Stromal cell of bone marrow (primary cell): ENCODE measurements around the gene CDK14.

ENCODE experiments used
- DNase-seq: peaks from one replicate; pipeline ENCODE4 v3.0.0-alpha.2; 2012; ENCODE audit warnings: low read depth

Gene CDK14

DNA sequence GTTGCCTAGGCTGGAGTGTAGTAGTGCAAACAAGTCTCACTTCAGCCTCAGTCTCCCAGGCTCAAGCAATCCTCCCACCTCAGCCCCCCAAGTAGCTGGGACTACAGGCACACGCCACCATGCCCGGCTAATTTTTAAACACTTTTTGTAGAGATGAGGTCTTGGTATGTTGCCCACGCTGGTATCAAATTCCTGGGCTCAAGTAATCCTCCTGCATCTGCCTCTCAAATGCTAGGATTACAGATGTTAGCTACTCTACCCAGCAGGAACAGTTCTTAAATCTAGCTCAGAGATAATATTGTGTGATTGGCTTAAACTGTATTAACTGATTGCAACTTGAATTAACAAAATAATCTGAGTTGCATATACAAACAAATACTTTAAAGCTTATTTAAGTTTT lies 82.9 kb downstream of the CDK14 start:
- DNase-seq, result no peak

DNA sequence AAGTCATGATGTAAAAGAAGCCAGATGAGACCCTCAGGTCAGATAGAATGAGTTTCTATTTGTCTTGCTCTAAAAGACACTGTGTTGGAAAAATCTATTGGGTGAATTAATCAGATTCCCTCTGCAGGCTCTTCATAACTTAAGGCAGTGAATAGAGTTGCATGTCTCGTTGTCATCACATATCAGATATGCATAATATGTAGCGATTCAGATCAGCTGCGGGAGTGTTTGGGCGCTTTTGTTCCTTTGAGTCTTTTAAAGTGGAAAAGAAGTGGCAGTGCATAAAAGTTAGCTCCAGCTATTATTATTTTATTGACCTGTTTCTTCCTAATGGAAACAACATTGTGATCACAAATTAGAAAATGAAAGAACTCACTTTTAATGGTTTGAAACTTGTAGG lies 84.4 kb downstream of the CDK14 start:
- no peak for DNase-seq

DNA sequence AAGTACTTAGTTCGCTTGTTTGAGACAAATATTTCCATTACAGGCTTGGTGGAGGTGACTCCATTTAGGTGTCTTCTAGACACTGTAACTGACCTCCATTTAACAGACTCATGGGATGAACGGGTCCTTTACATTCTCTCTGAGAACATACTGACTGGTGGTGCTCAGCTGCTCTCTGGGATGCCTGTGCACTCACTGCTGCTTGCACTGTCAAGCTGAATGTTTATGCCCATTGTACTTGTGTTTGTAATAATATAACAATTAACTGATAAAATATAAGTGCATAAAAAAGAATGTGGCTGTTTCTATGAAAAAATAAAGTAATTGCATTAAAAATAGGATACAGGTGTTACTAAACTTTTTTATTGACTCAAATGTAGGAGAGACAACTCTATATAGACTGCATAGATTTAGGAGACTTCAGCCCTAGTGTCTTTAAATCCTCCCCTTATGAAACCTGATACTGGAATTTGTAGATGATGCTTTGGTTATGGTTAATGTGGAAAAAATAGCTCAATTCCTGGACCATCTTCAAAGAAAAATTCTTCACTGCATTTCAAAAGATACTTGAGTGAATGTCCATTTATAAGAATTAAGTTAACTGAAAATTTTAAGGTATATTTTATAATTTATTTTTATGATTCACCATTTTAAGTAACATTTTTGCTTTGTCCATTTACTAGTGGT lies 85.4 kb downstream of the CDK14 start:
- no peak for DNase-seq

DNA sequence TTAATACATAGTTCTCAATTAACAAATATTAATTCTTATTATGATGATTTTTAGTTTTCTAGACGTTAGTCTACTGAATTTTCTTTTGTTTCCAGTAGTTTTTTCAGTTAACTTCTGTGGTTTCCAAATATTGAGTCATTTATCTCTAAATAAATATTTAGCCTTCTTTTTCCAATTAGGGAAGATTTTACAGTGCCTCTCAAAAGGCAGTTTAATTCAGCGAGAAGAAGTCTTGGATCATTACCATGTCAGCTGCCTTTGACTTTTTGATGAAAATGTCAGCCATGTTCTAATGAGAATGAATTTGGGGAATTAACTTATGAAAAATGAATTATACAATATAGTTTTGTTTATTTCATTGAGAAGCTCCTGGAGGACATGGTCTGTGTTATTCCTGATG lies 90.0 kb downstream of the CDK14 start:
- DNase-seq, result no peak

DNA sequence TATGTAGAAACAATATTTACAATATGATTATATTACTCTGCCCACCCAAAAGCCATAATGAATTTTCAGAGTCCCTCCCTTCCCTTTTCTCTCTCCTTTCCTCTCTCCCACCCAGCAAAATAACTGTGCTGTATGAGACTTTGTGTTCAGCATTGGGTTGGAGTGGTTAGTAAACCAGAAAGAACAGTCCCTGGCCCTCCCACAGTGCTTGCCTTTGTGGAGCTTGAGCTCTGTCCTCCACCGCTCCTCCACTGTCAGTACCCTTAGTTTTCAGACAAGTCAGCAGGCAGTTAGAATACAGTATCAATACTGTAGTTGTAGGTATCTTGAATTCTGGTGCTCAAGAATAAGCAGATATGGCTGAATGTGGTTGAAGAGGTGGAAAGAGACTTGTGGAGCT lies 92.7 kb downstream of the CDK14 start:
- DNase-seq, result no peak

DNA sequence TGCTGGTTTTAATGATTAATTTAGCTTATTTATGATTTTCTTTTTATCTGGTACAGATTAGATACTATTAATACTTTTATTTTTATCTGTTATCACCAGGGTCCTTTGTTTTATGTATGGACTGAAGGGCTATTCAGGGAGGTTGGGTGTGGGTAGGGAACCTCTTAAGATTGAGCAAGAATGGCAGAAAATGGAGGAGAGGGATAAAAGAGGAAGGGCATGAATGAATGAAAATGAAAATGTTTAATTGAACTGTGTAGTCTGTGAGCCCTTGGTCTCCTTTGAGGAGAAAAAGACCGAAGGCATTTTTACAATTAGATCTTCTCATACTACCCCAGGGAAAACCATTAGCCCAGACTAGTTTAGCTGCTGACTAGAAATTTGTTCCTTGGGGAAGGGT lies 93.1 kb downstream of the CDK14 start:
- DNase-seq, result no peak

DNA sequence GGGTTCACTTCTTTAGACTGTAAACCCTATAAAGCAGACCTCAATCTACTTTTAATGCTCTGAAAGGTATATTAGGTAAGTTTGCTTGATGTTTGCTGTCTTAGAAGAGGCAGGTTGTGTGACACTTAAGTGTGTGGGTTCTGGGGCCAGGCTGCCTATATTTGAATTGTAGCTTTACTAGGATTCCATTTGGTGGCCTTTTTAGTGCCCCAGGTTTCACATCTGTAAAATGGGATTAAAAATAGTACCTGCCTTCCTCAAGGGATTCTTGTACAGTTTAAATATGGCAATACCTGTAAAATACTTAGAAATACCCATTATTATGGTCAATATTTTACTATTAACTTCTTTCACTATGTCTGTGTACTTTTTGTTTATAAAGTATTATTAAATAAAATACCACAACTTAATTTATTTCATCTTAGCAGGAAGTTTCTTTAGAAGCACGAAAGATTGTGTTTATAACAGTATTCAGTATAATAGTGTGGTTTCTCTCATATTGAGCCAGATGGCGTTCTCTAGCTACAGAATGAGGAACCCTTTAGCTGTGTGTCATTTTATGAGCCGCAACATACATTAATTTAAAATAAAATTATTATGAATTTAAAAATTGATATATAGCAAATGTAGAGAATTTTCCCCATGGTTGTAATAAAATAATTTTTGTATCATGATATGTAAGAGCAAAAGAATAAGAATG lies 94.2 kb downstream of the CDK14 start:
- DNase-seq, result no peak

DNA sequence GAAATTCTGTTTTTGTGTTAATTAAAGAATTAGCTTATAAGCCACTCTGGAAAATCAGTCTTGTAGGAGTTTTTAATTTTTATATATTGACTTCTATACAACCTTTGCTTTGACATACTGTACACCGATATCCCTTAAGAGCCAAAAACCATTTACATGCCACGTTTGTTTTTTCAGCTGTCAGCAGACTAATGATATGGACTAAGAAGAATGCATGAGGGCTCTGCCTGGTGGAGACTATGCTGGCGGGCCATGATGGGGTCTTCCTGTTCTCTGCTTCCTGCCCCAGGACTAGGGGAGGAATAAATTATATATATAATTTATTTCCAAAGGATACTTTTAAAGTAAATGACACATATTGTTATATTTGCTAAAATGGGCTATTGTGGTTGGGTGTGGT lies 96.3 kb downstream of the CDK14 start:
- DNase-seq, result no peak

DNA sequence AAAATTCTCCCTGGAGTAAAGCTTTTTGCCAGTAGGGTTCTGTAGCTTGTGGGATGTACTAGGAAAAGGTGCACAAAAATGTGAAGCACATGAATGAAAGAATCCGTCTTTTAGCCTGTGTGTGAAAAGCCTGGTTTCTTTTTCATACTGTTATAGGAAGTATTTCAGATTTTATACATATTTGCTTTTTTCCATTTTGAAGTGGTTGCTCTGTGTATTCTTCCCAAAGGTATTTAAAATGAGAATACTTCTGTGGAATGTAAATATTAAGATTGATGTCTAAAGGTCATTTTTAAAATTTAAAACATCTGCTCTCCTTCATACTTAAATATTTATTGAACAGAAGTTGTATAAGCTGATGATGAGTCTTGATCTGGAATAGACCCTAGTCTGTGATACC lies 96.8 kb downstream of the CDK14 start:
- no peak for DNase-seq

DNA sequence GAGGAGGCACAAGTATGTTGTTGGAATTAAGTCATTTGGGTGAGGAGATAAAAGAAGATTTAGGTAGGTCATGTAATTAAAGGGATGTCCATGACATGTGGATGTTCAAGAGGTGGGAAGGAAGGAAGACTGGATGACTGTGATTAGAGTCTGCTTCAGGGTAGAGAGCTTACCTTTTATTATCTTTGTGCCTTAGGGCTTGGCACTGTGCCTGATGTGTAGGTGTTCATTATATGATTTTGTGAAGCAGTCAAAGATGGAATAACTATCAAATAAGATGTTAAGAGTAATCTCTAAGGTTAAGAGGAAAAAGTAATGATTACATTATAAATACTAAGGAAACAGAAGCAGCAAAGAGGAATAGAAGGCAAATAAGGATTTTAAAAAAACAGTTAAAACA lies 97.8 kb downstream of the CDK14 start:
- no peak for DNase-seq

DNA sequence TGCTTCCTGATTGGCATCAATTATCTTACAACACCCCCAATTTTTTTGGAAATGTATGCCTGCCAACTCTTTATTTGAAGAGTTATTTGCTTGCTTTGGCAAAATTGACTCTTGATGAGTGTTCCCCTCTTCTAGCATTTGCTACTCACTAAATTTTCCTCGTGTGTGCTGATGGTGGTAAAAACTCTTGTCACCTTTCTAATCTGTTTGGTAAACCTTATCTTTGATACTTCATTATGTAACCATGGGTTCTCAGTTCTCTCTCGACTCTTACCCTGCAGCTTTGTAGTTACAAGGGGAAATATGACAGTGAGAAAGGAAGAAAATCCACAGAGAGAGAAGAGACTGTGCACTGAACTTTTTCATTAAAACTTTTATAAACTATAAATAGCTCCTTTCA lies 102.5 kb downstream of the CDK14 start:
- no peak for DNase-seq

DNA sequence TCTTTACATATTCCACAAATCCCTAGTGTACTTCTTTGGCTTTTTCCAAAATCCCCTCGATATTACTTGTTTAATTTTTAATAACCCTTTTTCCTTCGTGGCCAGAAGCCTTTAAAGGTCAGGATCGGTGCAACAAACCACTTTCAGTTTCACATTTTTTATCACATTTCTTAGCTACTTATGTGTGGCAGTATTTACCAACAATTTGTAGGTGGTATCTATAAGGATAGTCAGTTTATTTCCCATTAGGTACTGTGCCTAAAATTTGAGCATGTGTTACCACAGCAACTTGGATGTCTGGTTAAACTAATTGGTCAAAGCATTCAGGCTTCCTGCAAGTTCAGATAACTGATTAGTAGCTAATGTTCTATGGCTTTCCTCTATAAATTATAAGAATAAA lies 104.9 kb downstream of the CDK14 start:
- DNase-seq, result no peak

DNA sequence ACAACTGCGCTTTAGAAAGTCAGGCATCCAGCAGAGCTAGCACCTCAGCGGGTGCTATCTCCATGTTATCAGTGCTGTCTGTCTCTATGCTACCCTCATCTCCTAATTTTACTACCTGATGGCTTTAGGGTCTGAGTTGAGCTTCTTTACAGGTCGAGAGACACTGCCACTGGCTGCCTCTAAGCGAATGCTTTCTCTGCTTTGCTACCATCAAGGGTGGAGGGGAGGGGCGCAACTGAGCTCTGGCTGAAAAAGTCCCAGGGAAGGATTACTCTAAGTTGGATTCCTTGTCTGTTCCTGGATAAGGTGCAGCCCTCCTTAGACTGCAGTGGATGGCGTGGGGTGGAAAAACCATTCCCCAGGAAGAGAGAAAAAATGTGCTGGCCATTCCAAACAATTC lies 105.7 kb downstream of the CDK14 start:
- DNase-seq, result no peak

DNA sequence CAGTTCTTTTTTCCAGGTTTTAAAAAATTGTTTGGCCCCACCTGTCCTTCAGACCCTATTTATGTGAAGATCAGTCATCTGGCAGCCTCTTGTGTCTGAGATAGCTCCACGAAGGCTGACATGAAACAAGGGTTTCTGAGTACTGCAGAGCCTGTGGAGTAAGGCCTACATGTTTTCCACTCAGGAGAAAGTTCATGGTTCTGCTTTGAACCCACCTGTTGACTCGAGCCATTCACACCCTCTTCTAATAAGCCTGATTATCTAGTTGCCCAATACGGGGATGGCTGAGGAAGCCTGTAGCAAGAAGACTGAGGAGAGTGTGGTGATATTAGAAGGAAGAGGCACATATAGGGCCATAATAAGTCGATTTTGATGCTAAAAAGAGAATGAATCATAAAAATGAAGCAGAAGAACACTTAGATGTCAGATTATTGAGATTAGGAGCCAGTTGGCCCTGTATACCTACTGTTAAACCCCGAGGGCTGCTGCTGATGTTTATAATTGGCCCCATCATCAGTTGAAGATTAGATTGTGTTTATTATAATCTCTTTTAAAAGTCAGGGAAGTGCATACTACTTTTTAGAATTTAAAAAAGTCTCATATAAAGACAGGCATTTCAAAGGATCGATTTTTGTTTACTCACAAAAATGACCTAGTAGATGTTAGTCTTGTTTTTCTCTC lies 109.4 kb downstream of the CDK14 start:
- DNase-seq, result no peak

DNA sequence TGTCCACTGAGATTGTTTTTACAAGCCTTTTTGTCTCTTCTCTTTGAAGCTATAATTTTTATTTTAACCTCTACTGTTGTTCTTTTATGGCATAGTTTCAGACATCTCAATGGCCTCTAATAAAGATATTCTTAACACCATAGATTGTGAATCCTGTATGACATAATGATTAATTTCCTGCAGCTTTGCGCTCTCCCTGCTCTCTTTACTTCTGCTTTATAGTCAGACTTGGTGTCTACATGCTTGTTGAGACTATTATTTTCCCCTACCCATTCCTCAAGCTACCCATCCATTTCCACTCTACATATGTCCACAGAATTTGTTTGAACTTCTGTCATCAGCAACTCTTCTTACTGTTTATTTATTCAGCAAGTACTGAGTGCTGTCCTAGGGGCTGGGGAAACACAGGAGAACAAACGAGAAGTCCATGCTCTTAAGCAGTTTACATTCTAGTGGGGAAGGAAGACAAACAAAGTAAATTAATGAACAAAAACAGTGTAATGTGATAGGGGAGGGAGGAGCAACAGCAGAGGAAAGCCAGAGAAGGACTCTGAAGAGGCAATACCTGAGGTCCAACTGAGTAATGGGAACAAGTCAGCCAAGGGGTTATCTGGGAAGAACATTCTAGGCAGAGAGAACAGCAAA lies 110.1 kb downstream of the CDK14 start:
- no peak for DNase-seq

DNA sequence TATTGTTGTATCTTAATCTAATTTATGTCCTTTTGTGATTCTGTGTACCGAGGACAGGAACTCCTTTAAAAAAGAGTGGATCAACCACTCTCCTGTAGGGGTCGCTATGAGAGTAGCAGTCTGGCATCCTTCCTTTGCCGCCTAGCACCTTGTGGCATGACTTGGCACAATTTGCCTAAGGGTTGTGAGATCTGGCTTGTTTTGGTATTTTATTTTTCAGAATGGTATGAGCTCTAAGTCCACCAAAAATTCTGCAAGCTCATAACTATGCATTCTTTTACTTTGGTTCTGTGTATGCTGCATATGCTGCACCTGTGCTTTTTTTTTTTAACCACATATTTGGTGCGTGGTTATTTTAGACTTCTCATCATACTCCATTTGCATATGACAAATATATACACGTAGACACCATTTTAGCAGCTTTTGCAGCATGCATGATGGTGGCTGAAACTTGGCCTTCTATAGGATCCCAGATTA lies 112.8 kb downstream of the CDK14 start:
- no peak for DNase-seq

DNA sequence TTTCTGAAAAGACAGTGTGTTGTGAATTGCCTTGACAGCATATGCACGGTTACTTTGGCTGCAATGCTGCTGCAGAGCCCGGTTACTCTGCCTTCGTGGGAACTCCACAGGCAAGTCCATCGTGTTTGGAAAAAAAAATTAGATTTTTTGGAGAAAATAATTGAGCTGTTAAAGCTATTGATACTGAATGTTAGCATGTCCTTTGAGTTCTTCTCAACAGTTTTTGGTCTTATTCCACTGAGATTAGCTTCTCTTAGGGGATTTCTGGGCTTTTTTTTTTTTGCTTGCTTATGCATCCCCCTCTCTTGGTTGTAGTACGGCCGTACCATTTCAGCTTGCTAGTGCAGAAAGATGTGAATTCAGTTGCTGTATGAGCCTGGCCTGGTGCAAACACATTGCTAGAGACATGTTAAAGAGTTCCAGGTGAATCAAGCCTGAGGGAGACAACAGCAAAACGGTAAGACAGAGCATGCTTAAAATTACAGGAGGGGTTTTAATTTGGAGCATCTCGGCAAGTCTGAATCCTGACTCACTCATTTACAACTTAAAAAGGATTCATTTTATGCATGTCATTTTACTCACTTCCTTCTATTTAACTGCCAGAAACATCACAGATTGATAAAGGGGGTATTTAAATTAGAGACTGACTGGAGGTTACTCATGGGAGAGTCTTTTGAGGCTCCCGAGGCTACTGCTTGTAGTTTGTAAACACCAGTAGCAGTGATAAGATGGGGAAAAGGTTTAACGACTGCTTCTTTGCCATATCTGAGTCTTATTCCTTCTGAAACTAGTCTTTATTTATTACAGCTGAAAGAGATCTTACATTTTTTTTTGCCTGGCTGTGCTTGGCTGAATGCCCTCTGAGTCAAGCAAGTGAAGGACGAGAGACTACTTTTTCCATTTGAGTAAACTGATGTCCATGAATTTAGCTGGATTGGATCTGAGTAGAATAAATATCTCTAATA lies 113.7 kb downstream of the CDK14 start:
- DNase-seq, result peak; percentile 71

DNA sequence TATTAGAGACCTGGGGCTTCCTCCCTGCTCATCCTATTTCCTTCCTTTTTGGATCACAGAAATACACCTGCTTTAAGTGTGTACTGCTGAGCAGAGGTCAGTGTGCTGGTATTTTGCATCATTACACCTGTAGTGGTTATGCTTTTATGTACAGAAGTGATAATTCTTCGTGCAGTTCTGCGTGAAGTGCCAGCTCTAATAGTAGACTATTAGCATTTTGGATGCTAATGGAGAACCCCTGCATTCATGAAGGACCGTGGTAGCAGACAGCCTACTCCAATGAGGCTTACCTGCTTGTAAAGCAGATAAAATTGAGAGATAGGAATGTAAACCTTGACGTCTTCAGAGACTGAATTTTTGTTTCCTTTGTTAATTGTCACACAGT lies 114.3 kb downstream of the CDK14 start:
- DNase-seq, result no peak

DNA sequence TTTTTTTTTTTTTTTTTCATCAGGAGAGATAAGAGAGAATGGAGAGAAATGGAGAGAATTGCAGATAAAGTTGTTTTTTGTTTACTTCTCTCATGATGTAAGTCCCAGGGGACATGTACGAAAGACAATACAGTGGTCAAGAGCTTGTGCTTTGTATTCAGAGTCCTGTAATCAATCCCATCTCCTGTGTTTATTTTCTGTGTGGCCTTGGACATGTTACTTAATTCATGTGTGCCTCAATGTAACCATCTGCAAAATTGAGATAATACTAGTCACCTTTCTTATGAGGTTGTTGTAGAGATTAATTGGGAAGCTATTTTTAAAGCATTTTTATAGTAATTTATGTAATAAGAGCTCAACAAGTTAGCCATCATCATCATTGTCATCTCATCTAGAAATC lies 117.5 kb downstream of the CDK14 start:
- DNase-seq, result no peak

DNA sequence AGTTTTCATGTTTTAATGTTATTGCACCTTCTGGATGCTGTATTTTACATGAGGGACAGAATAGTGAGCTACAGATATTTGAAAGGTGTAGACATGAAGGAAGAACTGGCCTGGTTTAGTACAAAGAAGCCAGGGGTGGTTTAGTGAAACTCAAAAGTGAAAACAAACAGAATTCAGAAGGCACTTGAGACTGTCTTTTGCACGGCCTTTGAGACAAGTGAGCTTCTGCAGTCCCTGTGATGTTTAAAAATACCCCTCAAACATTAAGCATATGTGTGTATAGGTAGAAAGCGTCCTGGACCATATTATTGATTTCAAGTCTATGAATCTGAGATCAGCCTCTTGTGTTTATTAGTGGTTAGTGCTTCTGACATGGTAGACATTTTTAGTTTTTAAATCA lies 118.9 kb downstream of the CDK14 start:
- no peak for DNase-seq

DNA sequence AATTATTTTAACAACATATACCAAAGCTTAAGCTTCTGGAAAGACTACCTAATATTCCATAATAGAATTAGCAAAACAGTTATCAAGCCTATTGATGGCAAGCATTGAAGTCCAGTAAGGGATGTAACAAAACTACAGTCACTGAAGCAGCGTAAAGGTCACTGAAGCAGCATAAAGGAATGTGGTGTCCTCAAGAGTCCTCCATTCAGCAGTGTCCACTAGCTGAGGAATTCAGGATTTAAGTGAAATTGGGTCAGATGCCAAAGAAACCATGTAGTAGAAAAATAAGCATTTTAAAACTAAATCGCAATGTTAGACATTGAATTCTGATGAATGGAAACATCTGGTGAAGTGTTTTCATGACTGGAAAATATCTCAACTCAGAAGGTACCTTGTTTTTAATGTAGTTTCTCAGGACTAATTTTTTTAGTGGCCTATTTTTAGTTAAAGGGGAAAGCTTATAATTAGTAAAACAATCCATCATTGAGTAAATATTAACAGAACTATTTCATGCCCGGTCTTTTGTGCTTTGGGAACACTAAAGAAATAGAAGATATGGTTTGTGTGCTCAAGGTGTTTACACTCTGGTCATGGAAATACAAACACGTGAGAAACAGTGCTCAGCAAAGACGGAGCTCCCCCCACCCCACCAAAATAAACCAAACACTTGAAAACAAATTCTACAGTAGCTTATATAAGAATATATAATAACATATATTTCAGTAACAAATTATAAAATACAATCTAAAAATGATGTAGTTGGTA lies 121.4 kb downstream of the CDK14 start:
- DNase-seq, result no peak
